Thyroid gland (tissue), 4 donors: ENCODE results near the gene SPARC. TPM values are rescaled to one million over a fixed set of nuclear protein-coding genes. Genes with fewer than 3 reads are reported as not detected.
"Not testable (repeated sequence)": the region's sequence is repeated elsewhere in the genome, so short reads cannot be mapped to it uniquely, and the experiment has no call there.

Source experiments
- DNase-seq, 2 donors: peaks; one replicate each; pipeline ENCODE4 v3.0.0-alpha.2; 2019
- H3K27ac ChIP-seq, 3 donors: fragments of 200-600 bp; sonication (generic); 1 replicate in 2 of 3; 2 replicates in 1 of 3; pipeline ENCODE4 v1.5.1; 2016 to 2019; ENCODE audit warnings: mild to moderate bottlenecking in 1 of 3, moderate library complexity in 1 of 3
- H3K27me3 ChIP-seq: fragments of 200-600 bp; sonication (generic); one replicate; pipeline ENCODE4 v1.5.1; 2019
- H3K36me3 ChIP-seq, 2 donors: fragments of 200-600 bp; sonication (generic); one replicate each; pipeline ENCODE4 v1.5.1; 2016 to 2019
- H3K4me1 ChIP-seq, 2 donors: fragments of 200-600 bp; sonication (generic); one replicate each; pipeline ENCODE4 v1.5.1; 2017 to 2019
- H3K4me3 ChIP-seq, 3 donors: fragments of 200-600 bp; sonication (generic); replicated peaks in 1 of 3; 1 replicate in 2 of 3; 2 replicates in 1 of 3; pipeline ENCODE4 v1.5.1; 2016; ENCODE audit warnings: mild to moderate bottlenecking in 1 of 3
- H3K9me3 ChIP-seq: fragments of 200-600 bp; sonication (generic); one replicate; pipeline ENCODE4 v1.5.1; 2017
- POLR2A ChIP-seq, 2 donors: fragments of 450-650 bp; IDR thresholded peaks; one replicate each; pipeline ENCODE4 v1.6.1; 2017; ENCODE audit warnings: antibody characterized with exemption in 2 of 2, mild to moderate bottlenecking in 2 of 2, moderate library complexity in 1 of 2
- WGBS, 2 donors: methylation state at CpG; one replicate each; pipeline ENCODE4 v1.1.5; 2017; 5-methylcytosine and 5-hydroxymethylcytosine counted together
- intact Hi-C: fragments of 100-400 bp; cut with DNase I; formaldehyde crosslinking; loops from one replicate; pipeline ENCODE4 v1.15.1; 2023
- total RNA-seq, 4 donors: library from RNA; depleted of rRNA; stranded (reverse); fragments of >200 nt; gene quantifications; one replicate each; pipeline ENCODE4 v1.2.3, GENCODE V29; 2016
- TF ChIP-seq, protein P1 (sequence below), 6 experiments: fragments of 200-600 bp in 3 of 6; fragments of 450-650 bp in 3 of 6; sonication (generic) in 3 of 6; IDR thresholded peaks; one replicate each; pipeline ENCODE4 v1.5.1; 2016 to 2019; ENCODE audit warnings: antibody characterized with exemption in 6 of 6, mild to moderate bottlenecking in 2 of 6, inconsistent platforms in 1 of 6, moderate library complexity in 1 of 6

SPARC gene
- total RNA-seq, 4 donors from 2014 or later, result 302 to 327 (median 309) TPM

DNA sequence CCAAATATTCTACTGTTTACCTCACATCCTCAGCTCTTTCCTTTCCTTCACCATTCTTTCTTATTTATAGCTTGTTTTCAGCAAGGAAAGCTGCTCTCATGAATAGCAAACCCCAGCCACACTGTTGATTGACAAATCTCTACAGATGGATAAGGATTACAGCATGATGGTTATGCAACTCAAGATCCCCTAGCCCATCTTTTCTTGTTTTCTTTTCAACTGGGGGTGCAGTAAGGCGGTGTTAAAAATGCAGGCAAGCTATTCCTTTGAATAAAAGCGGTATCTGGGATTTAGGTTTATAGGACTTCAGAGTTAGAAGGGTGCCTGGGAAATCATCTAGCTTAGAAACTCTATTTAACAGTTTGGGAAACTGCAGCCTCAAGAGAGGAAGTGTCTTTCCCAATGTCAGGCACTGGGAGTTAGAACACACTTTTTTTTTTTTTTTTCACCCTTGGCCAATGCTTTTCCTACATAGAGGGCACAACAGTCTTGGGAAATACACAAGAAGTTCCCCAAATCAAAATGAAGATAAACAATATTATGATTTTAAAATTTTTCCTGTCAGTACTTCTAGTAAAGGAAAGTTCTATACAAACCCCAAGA is 2.6 kb downstream of the SPARC start:
- H3K4me3 ChIP-seq, result peak overlapping the region in 1 of 3 donors; percentile 22
- H3K27me3 ChIP-seq, result no peaks in the 10 kb centered on the region
- 69 to 73% methylated on average over 2 of the region's 2 CpGs for WGBS, 2 donors
- no peak for DNase-seq
- H3K27ac ChIP-seq, result peak overlapping the region; percentile 85 to 93 (median 88)
- H3K9me3 ChIP-seq, result no peaks in the 10 kb centered on the region
- TF ChIP-seq, protein P1, sequence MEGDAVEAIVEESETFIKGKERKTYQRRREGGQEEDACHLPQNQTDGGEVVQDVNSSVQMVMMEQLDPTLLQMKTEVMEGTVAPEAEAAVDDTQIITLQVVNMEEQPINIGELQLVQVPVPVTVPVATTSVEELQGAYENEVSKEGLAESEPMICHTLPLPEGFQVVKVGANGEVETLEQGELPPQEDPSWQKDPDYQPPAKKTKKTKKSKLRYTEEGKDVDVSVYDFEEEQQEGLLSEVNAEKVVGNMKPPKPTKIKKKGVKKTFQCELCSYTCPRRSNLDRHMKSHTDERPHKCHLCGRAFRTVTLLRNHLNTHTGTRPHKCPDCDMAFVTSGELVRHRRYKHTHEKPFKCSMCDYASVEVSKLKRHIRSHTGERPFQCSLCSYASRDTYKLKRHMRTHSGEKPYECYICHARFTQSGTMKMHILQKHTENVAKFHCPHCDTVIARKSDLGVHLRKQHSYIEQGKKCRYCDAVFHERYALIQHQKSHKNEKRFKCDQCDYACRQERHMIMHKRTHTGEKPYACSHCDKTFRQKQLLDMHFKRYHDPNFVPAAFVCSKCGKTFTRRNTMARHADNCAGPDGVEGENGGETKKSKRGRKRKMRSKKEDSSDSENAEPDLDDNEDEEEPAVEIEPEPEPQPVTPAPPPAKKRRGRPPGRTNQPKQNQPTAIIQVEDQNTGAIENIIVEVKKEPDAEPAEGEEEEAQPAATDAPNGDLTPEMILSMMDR (IDR thresholded peaks at IDR 0.05), result no peak
- no peak for TF ChIP-seq POLR2A (IDR thresholded peaks at IDR 0.05)
- H3K36me3 ChIP-seq, result no peaks in the 10 kb centered on the region
- peaks cover 8 to 50% of the 10 kb centered on the region in 2 donors for H3K4me1 ChIP-seq
- intact Hi-C loops, result no loop called here

DNA sequence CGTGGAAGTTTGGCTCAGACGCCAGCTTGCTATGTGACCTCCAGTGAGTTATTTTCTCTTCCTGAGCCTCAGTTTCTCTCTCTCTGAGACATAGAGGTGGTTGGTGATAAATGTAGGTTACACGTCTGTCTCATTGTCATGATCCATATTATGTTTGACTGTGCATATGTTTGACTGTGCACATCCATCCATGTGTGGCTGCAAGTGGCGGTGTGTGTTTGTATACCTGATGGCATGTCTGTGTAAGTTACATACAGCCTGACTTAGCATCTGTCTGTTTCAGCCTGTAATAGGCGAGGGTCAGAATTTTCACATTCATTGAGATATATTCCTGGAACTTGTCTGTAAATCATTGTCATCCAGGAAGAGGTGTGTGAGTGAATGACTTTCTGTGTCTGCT is 3.3 kb downstream of the SPARC start:
- TF ChIP-seq, protein P1 (IDR thresholded peaks at IDR 0.05), result no peak
- no peak for TF ChIP-seq POLR2A (IDR thresholded peaks at IDR 0.05)
- Histone ChIP-seq H3K4me3 (no peak overlapping the region), H3K4me1 (peaks cover 8 to 56% of the 10 kb centered on the region in 2 donors), H3K27me3 (no peaks in the 10 kb centered on the region), H3K27ac (peak overlapping the region in 2 of 3 donors; percentile 88 to 93), H3K36me3 (no peaks in the 10 kb centered on the region), H3K9me3 (no peaks in the 10 kb centered on the region)
- intact Hi-C loops, result no loop called here
- DNase-seq, result no peak
- 74 to 77% methylated on average over 5 of the region's 5 CpGs for WGBS, 2 donors

DNA sequence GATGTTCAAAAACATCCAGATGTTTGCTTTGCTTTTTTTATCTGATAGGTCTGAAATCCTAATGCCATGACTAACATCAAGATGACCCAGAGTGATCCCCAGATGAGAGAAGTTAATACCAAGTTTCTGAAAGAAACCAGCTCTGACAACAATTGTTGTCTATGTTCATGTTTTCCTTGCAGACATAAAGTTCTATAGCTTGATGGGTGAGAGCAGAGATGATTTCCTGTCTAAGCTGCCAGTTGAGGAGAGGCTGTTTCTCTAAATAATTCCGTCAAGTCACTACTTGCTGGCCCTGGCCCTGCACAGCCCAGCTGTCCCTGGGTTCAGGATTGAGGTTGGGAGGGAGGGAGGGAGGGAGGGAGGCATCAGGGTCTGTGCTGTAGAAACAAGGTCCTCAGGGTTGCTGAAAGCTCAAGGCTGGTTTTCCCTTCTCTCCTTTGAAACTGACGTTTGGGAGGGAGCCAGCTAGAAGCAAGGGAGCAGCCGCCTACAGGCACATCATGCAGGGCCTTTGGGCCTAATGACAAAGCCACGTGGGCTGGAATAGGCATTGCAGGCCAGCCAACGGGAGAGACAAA is 3.9 kb downstream of the SPARC start:
- intact Hi-C loops, result no loop called here
- 42 to 54% methylated on average over 2 to 5 of the region's 5 CpGs for WGBS, 2 donors
- H3K27me3 ChIP-seq, result no peaks in the 10 kb centered on the region
- no peaks in the 10 kb centered on the region for H3K9me3 ChIP-seq
- no peaks in the 10 kb centered on the region for H3K36me3 ChIP-seq
- H3K4me1 ChIP-seq, result peaks cover 10 to 62% of the 10 kb centered on the region in 2 donors
- DNase-seq, result no peak
- peak overlapping the region in 2 of 3 donors; percentile 88 to 93 for H3K27ac ChIP-seq
- H3K4me3 ChIP-seq, result no peak overlapping the region
- TF ChIP-seq POLR2A (IDR thresholded peaks at IDR 0.05), result no peak
- TF ChIP-seq, protein P1 (IDR thresholded peaks at IDR 0.05), result no peak

DNA sequence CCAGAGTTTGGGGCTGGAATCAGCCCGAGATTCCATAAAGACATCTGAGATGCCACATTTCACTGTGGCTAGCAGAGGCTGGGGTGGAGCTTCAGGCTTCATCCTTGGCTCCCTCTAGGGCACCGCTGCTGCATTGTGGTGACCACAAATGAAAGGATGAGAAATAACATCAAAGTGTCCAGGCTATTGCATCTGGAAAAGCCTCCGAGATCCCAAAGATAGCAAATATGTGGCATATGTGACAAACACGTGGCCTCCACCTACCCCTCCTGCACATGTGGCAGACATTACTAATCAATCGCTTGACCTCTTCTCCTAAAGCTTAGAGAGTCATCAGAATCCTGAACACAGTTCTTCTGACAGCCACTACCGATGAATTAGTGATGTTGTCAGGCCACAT is 4.5 kb downstream of the SPARC start:
- TF ChIP-seq, protein P1 (IDR thresholded peaks at IDR 0.05), result no peak
- no peak for TF ChIP-seq POLR2A (IDR thresholded peaks at IDR 0.05)
- Histone ChIP-seq H3K27ac (peak overlapping the region; percentile 39 to 93 (median 88)), H3K4me3 (no peak overlapping the region), H3K9me3 (no peaks in the 10 kb centered on the region), H3K4me1 (peaks cover 16 to 67% of the 10 kb centered on the region in 2 donors), H3K36me3 (no peaks in the 10 kb centered on the region), H3K27me3 (no peaks in the 10 kb centered on the region)
- WGBS, 2 donors, result 71 to 72% methylated on average over 6 of the region's 6 CpGs
- DNase-seq, result no peak
- intact Hi-C loops, result no loop called here

DNA sequence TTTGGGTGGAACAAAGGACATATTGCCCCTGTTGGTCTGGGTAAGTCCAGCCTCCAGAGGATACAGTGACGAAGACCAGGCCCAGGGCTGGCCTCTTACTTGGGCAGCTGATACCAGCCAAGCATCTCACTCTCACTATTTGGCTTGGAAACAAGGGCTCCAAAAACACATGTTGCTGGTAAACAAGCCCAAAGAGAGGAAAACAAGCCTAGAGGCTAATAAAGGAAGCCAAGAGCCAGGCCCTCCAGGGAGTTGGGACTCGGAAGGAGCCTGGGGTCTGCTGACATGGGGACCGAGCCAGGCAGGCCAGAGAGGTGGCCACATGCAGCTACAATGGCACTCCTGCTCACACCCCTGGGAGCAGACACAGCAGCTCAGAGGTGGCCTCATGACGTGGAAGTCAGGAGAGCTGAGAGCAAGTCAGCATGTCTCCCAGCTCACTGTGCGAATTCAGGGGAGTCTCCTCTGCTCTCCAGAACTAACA is 5.7 kb downstream of the SPARC start:
- WGBS, 2 donors, result 70 to 77% methylated on average over 5 of the region's 5 CpGs
- H3K4me3 ChIP-seq, result no peak overlapping the region
- H3K27ac ChIP-seq, result peak overlapping the region; percentile 21 to 93 (median 88)
- no peaks in the 10 kb centered on the region for H3K9me3 ChIP-seq
- peaks cover 26 to 76% of the 10 kb centered on the region in 2 donors for H3K4me1 ChIP-seq
- TF ChIP-seq POLR2A (IDR thresholded peaks at IDR 0.05), result no peak
- TF ChIP-seq, protein P1 (IDR thresholded peaks at IDR 0.05), result no peak
- no peaks in the 10 kb centered on the region for H3K27me3 ChIP-seq
- intact Hi-C loops, result no loop called here
- no peak for DNase-seq
- no peaks in the 10 kb centered on the region for H3K36me3 ChIP-seq

DNA sequence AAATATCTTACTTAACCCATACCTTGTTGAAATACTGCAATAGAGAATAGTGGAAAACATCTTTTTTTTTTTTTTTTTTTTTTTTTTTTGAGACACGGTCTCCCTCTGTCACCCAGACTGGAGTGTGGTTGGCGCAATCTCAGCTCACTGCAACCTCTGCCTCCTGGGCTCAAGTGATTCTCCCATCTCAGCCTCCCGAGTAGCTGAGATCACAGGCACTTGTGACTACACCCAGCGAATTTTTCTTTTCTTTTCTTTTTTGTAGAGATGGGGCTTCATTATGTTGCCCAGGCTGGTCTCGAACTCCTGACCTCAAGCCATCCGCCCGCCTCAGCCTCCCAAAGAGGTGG is 6.6 kb downstream of the SPARC start:
- intact Hi-C loops, H3K4me3 ChIP-seq, H3K9me3 ChIP-seq, H3K36me3 ChIP-seq, DNase-seq, H3K27me3 ChIP-seq: not testable (repeated sequence)
- H3K4me1 ChIP-seq, result peaks cover 26 to 84% of the 10 kb centered on the region in 2 donors
- H3K27ac ChIP-seq, result peak overlapping the region in 2 of 3 donors; percentile 88 to 93
- 87 to 95% methylated on average over 7 of the region's 7 CpGs for WGBS, 2 donors
